HEK293 (cell line): Measurements from ENCODE around the gene BCL2.

Source experiments
- BCL11B ChIP-seq: fragments of 450-650 bp; formaldehyde crosslinking; IDR thresholded peaks from 2 replicates; pipeline ENCODE4 v1.5.1; 2016; ENCODE audit warnings: low read depth, missing biosample characterization, missing genetic modification characterization
- KLF1 ChIP-seq: fragments of 450-650 bp; formaldehyde crosslinking; IDR thresholded peaks from 2 replicates; pipeline ENCODE4 v1.5.1; 2016; ENCODE audit warnings: missing biosample characterization, missing genetic modification characterization
- MEIS1 ChIP-seq: sonication (generic); formaldehyde crosslinking; IDR thresholded peaks from 2 replicates; pipeline ENCODE4 v1.8.1; 2022; ENCODE audit warnings: missing genetic modification reagents, mild to moderate bottlenecking, borderline replicate concordance
- PATZ1 ChIP-seq: fragments of 450-650 bp; formaldehyde crosslinking; IDR thresholded peaks from 2 replicates; pipeline ENCODE4 v1.5.1; 2016; ENCODE audit warnings: missing biosample characterization, missing genetic modification characterization
- PRDM4 ChIP-seq: fragments of 450-650 bp; formaldehyde crosslinking; IDR thresholded peaks from 2 replicates; pipeline ENCODE4 v1.5.1; 2017; ENCODE audit warnings: missing biosample characterization, missing genetic modification characterization
- REPIN1 ChIP-seq: fragments of 450-650 bp; formaldehyde crosslinking; IDR thresholded peaks from 2 replicates; pipeline ENCODE4 v1.5.1; 2017; ENCODE audit warnings: missing biosample characterization, missing genetic modification characterization, low read depth
- SETDB1 ChIP-seq: IDR thresholded peaks from one replicate; pipeline ENCODE4 v1.6.1; 2017; ENCODE audit warnings: mild to moderate bottlenecking, low read length, moderate library complexity, mixed read lengths; ENCODE audit not compliant: insufficient read length
- SP7 ChIP-seq: fragments of 450-650 bp; formaldehyde crosslinking; IDR thresholded peaks from 2 replicates; pipeline ENCODE4 v1.5.1; 2016; ENCODE audit warnings: missing biosample characterization, missing genetic modification characterization
- TCF7L2 ChIP-seq: IDR thresholded peaks from 2 replicates; pipeline ENCODE4 v1.6.1; 2011; ENCODE audit warnings: low read depth, mild to moderate bottlenecking, inconsistent platforms, low read length, moderate library complexity, borderline replicate concordance
- ZBTB10 ChIP-seq: fragments of 450-650 bp; formaldehyde crosslinking; IDR thresholded peaks from 2 replicates; pipeline ENCODE4 v1.5.1; 2016; ENCODE audit warnings: missing biosample characterization, missing genetic modification characterization
- ZBTB26 ChIP-seq: fragments of 450-650 bp; formaldehyde crosslinking; optimal IDR thresholded peaks from 2 replicates; pipeline ENCODE3; 2016; ENCODE audit warnings: missing biosample characterization, mild to moderate bottlenecking, missing genetic modification characterization
- ZBTB7A ChIP-seq: fragments of 450-650 bp; formaldehyde crosslinking; IDR thresholded peaks from 2 replicates; pipeline ENCODE4 v1.5.1; 2016; ENCODE audit warnings: low read depth, missing biosample characterization, missing genetic modification characterization
- ZFHX2 ChIP-seq: fragments of 450-650 bp; formaldehyde crosslinking; conservative IDR thresholded peaks from 2 replicates; pipeline ENCODE4 v1.5.1; 2016; ENCODE audit warnings: missing biosample characterization, missing genetic modification characterization
- ZNF274 ChIP-seq, 2 experiments: fragments of 200-500 bp in 1 of 2; fragments of 450-650 bp in 1 of 2; sonication (Bioruptor generic) in 1 of 2; formaldehyde crosslinking in 1 of 2; IDR thresholded peaks; 2 replicates each; pipeline versions ENCODE4 v1.5.1 to v1.6.1; 2014 to 2016; ENCODE audit warnings: borderline replicate concordance in 1 of 2, inconsistent platforms in 1 of 2, low read length in 1 of 2, missing biosample characterization in 1 of 2, missing genetic modification characterization in 1 of 2
- ZNF280D ChIP-seq: fragments of 450-650 bp; formaldehyde crosslinking; IDR thresholded peaks from 2 replicates; pipeline ENCODE4 v1.5.1; 2016; ENCODE audit warnings: missing biosample characterization, missing genetic modification characterization
- ZNF324 ChIP-seq: fragments of 450-650 bp; formaldehyde crosslinking; IDR thresholded peaks from 2 replicates; pipeline ENCODE4 v1.5.1; 2016; ENCODE audit warnings: missing biosample characterization, missing genetic modification characterization
- ZNF350 ChIP-seq: fragments of 450-650 bp; formaldehyde crosslinking; IDR thresholded peaks from 2 replicates; pipeline ENCODE4 v1.5.0; 2017; ENCODE audit warnings: missing biosample characterization, mild to moderate bottlenecking, missing genetic modification characterization
- ZNF48 ChIP-seq: fragments of 450-650 bp; formaldehyde crosslinking; IDR thresholded peaks from 2 replicates; pipeline ENCODE4 v1.5.1; 2016; ENCODE audit warnings: missing biosample characterization, missing genetic modification characterization
- ZNF501 ChIP-seq: fragments of 450-650 bp; formaldehyde crosslinking; IDR thresholded peaks from 2 replicates; pipeline ENCODE4 v1.5.1; 2016; ENCODE audit warnings: missing biosample characterization, missing genetic modification characterization
- ZNF624 ChIP-seq: fragments of 450-650 bp; formaldehyde crosslinking; IDR thresholded peaks from 2 replicates; pipeline ENCODE4 v1.5.1; 2017; ENCODE audit warnings: missing biosample characterization, missing genetic modification characterization
- ZNF629 ChIP-seq: fragments of 450-650 bp; formaldehyde crosslinking; IDR thresholded peaks from 2 replicates; pipeline ENCODE4 v1.5.1; 2017; ENCODE audit warnings: missing biosample characterization, missing genetic modification characterization
- ZNF654 ChIP-seq: fragments of 450-650 bp; formaldehyde crosslinking; IDR thresholded peaks from 2 replicates; pipeline ENCODE4 v1.5.1; 2016; ENCODE audit warnings: low read depth, missing biosample characterization, missing genetic modification characterization
- ZNF658 ChIP-seq: fragments of 450-650 bp; formaldehyde crosslinking; IDR thresholded peaks from 2 replicates; pipeline ENCODE4; 2016; ENCODE audit warnings: missing biosample characterization, missing genetic modification characterization
- ZNF660 ChIP-seq: fragments of 450-650 bp; IDR thresholded peaks from 2 replicates; pipeline ENCODE4 v1.5.1; 2018; ENCODE audit warnings: missing biosample characterization, mild to moderate bottlenecking, missing genetic modification characterization
- ZNF701 ChIP-seq: fragments of 450-650 bp; formaldehyde crosslinking; IDR thresholded peaks from 2 replicates; pipeline ENCODE4 v1.5.1; 2016; ENCODE audit warnings: missing biosample characterization, missing genetic modification characterization
- ZNF792 ChIP-seq: fragments of 450-650 bp; formaldehyde crosslinking; IDR thresholded peaks from 2 replicates; pipeline ENCODE4 v1.5.1; 2016; ENCODE audit warnings: missing biosample characterization, missing genetic modification characterization
- ZNF830 ChIP-seq: fragments of 450-650 bp; IDR thresholded peaks from 2 replicates; pipeline ENCODE4 v1.5.0; 2018; ENCODE audit warnings: missing biosample characterization, missing genetic modification characterization, low read depth, mild to moderate bottlenecking, moderate library complexity

Gene BCL2

GRCh38 chr18:63317982-63318888 lies 1.3 kb downstream of the BCL2 start (continued):
- TF ChIP-seq ZNF501, result peak; percentile 66
- no peak for TF ChIP-seq REPIN1 (tag by site-specific recombination)
- no peak for TF ChIP-seq ZBTB10
- no peak for TF ChIP-seq ZNF274 (IDR thresholded peaks at IDR 0.05; ENCODE audit: low read length)
- TF ChIP-seq ZNF274 (tag by site-specific recombination; IDR thresholded peaks at IDR 0.05; ENCODE audit: borderline replicate concordance), result no peak
- no peak for TF ChIP-seq ZNF48 (tag by site-specific recombination)
- no peak for TF ChIP-seq ZNF792 (tag by site-specific recombination)
- peak; percentile 79 for TF ChIP-seq PATZ1 (tag by site-specific recombination)
- no peak for TF ChIP-seq ZNF324
- no peak for TF ChIP-seq MEIS1 (CRISPR knock-in tag)
- TF ChIP-seq ZNF350 (tag by site-specific recombination), result no peak
- TF ChIP-seq SP7 (tag by site-specific recombination), result peak; percentile 53; the same call in 1 of the 2 replicates
- TF ChIP-seq ZNF660 (tag by site-specific recombination), result no peak
- 0 out of 2 replicates have a peak, but pooled peaks have one; percentile 15 for TF ChIP-seq ZNF629 (tag by site-specific recombination)
- no peak for TF ChIP-seq ZNF701 (tag by site-specific recombination)
- TF ChIP-seq ZNF280D (tag by site-specific recombination), result no peak
- TF ChIP-seq ZNF658 (tag by site-specific recombination), result no peak
- TF ChIP-seq SETDB1, result no peak
- peak; percentile 44; the same call in 1 of the 2 replicates for TF ChIP-seq ZBTB7A (tag by site-specific recombination)
- TF ChIP-seq PRDM4 (tag by site-specific recombination), result no peak
- TF ChIP-seq ZNF830 (tag by site-specific recombination), result no peak
- TF ChIP-seq ZFHX2 (tag by site-specific recombination), result peak; percentile 91
- no peak for TF ChIP-seq TCF7L2
- peak; percentile 40; the same call in 1 of the 2 replicates for TF ChIP-seq KLF1
- TF ChIP-seq BCL11B (tag by site-specific recombination), result peak; percentile 60; the same call in 1 of the 2 replicates
- TF ChIP-seq ZNF654 (tag by site-specific recombination), result peak; percentile 56
- peak; percentile 51 for TF ChIP-seq ZBTB26
- TF ChIP-seq ZNF624 (tag by site-specific recombination), result no peak
